Smooth muscle cell (in vitro differentiated cells): ENCODE data around the gene IL33. TPM values are rescaled to one million over a fixed set of nuclear protein-coding genes. Genes with fewer than 3 reads are reported as not detected.

Experiments
- DNase-seq: peaks from one replicate; lab custom pipeline; 2025; ENCODE audit not compliant: unreplicated experiment; lab: John Stamatoyannopoulos, UW
- H2AFZ ChIP-seq: fragments of 200-600 bp; sonication (generic); 2 replicates; pipeline ENCODE4 v1.6.0; 2016; ENCODE audit warnings: antibody characterized with exemption, low read depth, mild to moderate bottlenecking
- H3F3A ChIP-seq: fragments of 200-600 bp; sonication (generic); 2 replicates; pipeline ENCODE4 v1.6.0; 2017; ENCODE audit warnings: antibody characterized with exemption, low read depth
- H3K27ac ChIP-seq: fragments of 200-600 bp; sonication (generic); 2 replicates; pipeline ENCODE4 v1.5.1; 2016; ENCODE audit warnings: low read depth, mild to moderate bottlenecking
- H3K27me3 ChIP-seq: fragments of 200-600 bp; sonication (generic); 2 replicates; pipeline ENCODE4 v1.6.1; 2016; ENCODE audit warnings: low read depth, mild to moderate bottlenecking
- H3K36me3 ChIP-seq: fragments of 200-600 bp; sonication (generic); 2 replicates; pipeline ENCODE4 v1.5.1; 2016; ENCODE audit warnings: low read depth
- H3K4me1 ChIP-seq: fragments of 200-600 bp; sonication (generic); 2 replicates; pipeline ENCODE4 v1.5.1; 2016; ENCODE audit warnings: low read depth
- H3K4me2 ChIP-seq: fragments of 200-600 bp; sonication (generic); 2 replicates; pipeline ENCODE4 v1.6.0; 2016; ENCODE audit warnings: mild to moderate bottlenecking
- H3K4me3 ChIP-seq: fragments of 200-600 bp; sonication (generic); 2 replicates; pipeline ENCODE4 v1.5.1; 2016; ENCODE audit warnings: mild to moderate bottlenecking
- H3K79me2 ChIP-seq: fragments of 200-600 bp; sonication (generic); 2 replicates; pipeline ENCODE4 v1.6.0; 2016; ENCODE audit warnings: low read depth, mild to moderate bottlenecking
- H3K9ac ChIP-seq: fragments of 200-600 bp; sonication (generic); 2 replicates; pipeline ENCODE4 v1.6.0; 2016; ENCODE audit warnings: low read depth
- H3K9me3 ChIP-seq: fragments of 200-600 bp; sonication (generic); replicated peaks from 2 replicates; pipeline ENCODE4 v1.5.1; 2016; ENCODE audit warnings: low read depth
- H4K20me1 ChIP-seq: fragments of 200-600 bp; sonication (generic); 2 replicates; pipeline ENCODE4 v1.6.0; 2016; ENCODE audit warnings: low read depth
- CTCF ChIP-seq: fragments of 200-600 bp; sonication (generic); IDR thresholded peaks from 2 replicates; pipeline ENCODE4 v1.5.1; 2017; ENCODE audit warnings: borderline replicate concordance, mild to moderate bottlenecking, antibody characterized with exemption; ENCODE audit not compliant: insufficient read depth, poor library complexity, severe bottlenecking
- WGBS: methylation state at CpG from one replicate; pipeline ENCODE4 v1.1.7; 2016; ENCODE audit warnings: low lambda C conversion rate; 5-methylcytosine and 5-hydroxymethylcytosine counted together
- polyA plus RNA-seq: library from polyadenylated mRNA; unstranded; fragments of >200 nt; fragmentation: Nextera tagmentation; extraction: Ambion mirVana; gene quantifications from 2 replicates; pipeline ENCODE4 v1.2.1, GENCODE V29; 2016
- total RNA-seq: library from RNA; depleted of rRNA; stranded (reverse); fragments of >200 nt; gene quantifications from 2 replicates; pipeline ENCODE4 v1.2.3, GENCODE V29; 2014

Gene IL33
- total and polyA plus RNA-seq, 2 experiments from 2014 or later: 6.7 to 14.4 TPM

DNA sequence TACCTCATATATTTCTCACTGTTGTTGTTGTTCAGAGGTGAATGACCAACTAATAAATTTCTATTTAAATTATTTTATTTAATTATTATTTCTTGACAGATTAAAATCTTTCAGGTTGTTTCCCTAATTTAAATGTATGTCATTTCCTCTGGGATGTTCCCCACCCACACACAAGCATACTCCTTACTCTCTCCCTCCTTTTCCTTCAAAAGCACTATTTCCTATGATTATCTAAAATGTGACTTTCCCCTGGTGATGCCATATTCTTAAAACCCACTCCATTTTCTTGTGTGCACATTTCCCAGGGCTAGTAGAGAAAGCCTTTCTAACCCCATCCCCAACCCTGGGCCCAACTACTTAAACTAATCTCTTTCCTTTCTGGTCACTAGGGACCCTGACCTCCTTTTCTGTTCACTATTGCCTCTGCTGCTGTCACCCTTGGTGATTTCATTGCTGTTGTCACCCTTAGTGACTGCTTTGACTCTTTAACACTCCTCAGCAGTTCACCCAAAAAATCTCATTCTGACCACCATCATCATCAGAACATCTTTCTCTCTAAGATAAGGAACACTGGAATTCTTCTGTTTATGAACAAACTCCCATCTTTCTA is 16.8 kb downstream of the IL33 start:
- no peak overlapping the region for H3K4me3 ChIP-seq
- H3K36me3 ChIP-seq: no peaks in the 10 kb centered on the region
- no peaks in the 10 kb centered on the region for H3K9me3 ChIP-seq
- H3K9ac ChIP-seq: no peak overlapping the region
- H3K4me2 ChIP-seq: no peak overlapping the region
- no peaks in the 10 kb centered on the region for H3K4me1 ChIP-seq
- no peaks in the 10 kb centered on the region for H3F3A ChIP-seq
- H3K27me3 ChIP-seq: no peaks in the 10 kb centered on the region
- no peaks in the 10 kb centered on the region for H3K79me2 ChIP-seq
- no peak for TF ChIP-seq CTCF
- H4K20me1 ChIP-seq: no peaks in the 10 kb centered on the region
- no peak overlapping the region for H3K27ac ChIP-seq
- H2AFZ ChIP-seq: no peak overlapping the region
- no peak for DNase-seq

DNA sequence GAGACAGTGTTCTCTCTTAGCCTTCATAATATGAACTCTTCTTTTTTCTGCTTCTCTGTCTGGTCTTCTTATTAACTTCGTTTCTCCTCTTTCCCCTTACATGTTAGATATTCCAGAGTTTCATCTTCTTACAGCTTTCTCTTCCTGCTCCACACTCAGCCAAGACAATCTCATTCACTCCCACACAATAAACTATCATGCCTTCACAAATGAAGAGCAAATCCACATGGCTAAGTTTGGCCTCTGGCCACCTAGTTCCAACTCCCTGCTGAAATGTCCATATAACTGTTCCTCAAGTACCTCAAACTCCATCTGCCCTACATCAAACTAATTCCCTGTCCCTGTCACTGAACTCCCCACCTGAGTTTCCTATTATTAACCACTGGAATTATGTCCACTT is 18.4 kb downstream of the IL33 start:
- H3K27me3 ChIP-seq: no peaks in the 10 kb centered on the region
- no peak overlapping the region for H3K4me3 ChIP-seq
- no peak for DNase-seq
- no peak overlapping the region for H3K27ac ChIP-seq
- no peaks in the 10 kb centered on the region for H3K9me3 ChIP-seq
- H3F3A ChIP-seq: no peaks in the 10 kb centered on the region
- H3K36me3 ChIP-seq: no peaks in the 10 kb centered on the region
- no peak overlapping the region for H3K4me2 ChIP-seq
- no peak for TF ChIP-seq CTCF
- no peaks in the 10 kb centered on the region for H4K20me1 ChIP-seq
- no peak overlapping the region for H2AFZ ChIP-seq
- H3K9ac ChIP-seq: no peak overlapping the region
- H3K79me2 ChIP-seq: no peaks in the 10 kb centered on the region
- no peaks in the 10 kb centered on the region for H3K4me1 ChIP-seq
- WGBS: 64% methylated on average over 1 of the region's 1 CpG

- Histone ChIP-seq H3K4me3 (no peak overlapping the region), H3K27me3 (no peaks in the 10 kb centered on the region)
Observed at GRCh38 chr9:6237267-6237666, 21.7 kb downstream of the IL33 start.

More at GRCh38 chr9:6237267-6237666, 21.7 kb downstream of the IL33 start:
- no peak for DNase-seq
- TF ChIP-seq CTCF: no peak
- Histone ChIP-seq H3K36me3 (no peaks in the 10 kb centered on the region), H3K27ac (no peak overlapping the region), H3K4me1 (no peaks in the 10 kb centered on the region), H3K9me3 (no peaks in the 10 kb centered on the region), H2AFZ (no peak overlapping the region), H4K20me1 (no peaks in the 10 kb centered on the region), H3K4me2 (no peak overlapping the region), H3F3A (no peaks in the 10 kb centered on the region), H3K9ac (no peak overlapping the region), H3K79me2 (no peaks in the 10 kb centered on the region)
- WGBS: 98% methylated on average over 2 of the region's 2 CpGs
